Measurements from ENCODE around the gene HOXC9.

DNA sequence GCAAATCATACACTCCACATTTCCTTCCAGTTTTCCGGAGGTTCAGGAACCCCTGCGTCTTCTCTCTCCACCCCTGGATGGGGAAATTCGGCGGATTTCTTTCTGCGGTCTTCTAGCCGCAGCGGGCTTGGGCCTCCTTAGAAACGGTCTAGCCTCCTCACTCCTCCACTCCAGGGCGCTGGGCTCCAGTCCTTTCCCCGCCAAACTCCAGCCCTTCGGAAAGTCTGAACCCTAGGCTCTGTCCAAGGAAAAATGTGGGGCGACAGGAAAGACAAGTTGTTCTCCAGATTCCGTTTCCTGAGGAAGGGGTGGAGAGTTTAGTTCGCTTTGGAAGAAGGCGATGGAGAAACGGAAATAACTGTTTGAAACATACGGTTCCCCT lies 16.4 kb upstream of the HOXC9 start:
- TF ChIP-seq, protein P1, sequence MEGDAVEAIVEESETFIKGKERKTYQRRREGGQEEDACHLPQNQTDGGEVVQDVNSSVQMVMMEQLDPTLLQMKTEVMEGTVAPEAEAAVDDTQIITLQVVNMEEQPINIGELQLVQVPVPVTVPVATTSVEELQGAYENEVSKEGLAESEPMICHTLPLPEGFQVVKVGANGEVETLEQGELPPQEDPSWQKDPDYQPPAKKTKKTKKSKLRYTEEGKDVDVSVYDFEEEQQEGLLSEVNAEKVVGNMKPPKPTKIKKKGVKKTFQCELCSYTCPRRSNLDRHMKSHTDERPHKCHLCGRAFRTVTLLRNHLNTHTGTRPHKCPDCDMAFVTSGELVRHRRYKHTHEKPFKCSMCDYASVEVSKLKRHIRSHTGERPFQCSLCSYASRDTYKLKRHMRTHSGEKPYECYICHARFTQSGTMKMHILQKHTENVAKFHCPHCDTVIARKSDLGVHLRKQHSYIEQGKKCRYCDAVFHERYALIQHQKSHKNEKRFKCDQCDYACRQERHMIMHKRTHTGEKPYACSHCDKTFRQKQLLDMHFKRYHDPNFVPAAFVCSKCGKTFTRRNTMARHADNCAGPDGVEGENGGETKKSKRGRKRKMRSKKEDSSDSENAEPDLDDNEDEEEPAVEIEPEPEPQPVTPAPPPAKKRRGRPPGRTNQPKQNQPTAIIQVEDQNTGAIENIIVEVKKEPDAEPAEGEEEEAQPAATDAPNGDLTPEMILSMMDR (IDR thresholded peaks at IDR 0.05) = no peak
- TF ChIP-seq POLR2A (IDR thresholded peaks at IDR 0.05) (no peak), EP300 (IDR thresholded peaks at IDR 0.05) (no peak), POLR2AphosphoS5 (IDR thresholded peaks at IDR 0.05) (no peak)

Data from upper lobe of left lung (tissue), 4 donors.